Hematopoietic multipotent progenitor cell (in vitro differentiated cells): ENCODE measurements around the gene SERP2. TPM values are rescaled to one million over a fixed set of nuclear protein-coding genes. Genes with fewer than 3 reads are reported as not detected.

Experiments used
- DNase-seq, 3 donors: peaks; one replicate each; pipeline ENCODE4 v3.0.0-alpha.2; 2011 to 2015; ENCODE audit warnings: low read depth in 2 of 3, low spot score in 2 of 3
- total RNA-seq: library from RNA; depleted of rRNA; stranded (reverse); fragments of >200 nt; gene quantifications from one replicate; pipeline ENCODE4 v1.2.3, GENCODE V29; 2012

SERP2 gene
- total RNA-seq, 1 donor = 0.54 TPM

- DNase-seq = no peak
These were observed 57.5 kb downstream of the SERP2 start for GRCh38 chr13:44431150-44431549.

GRCh38 chr13:44432650-44433049 is 59.0 kb downstream of the SERP2 start:
- DNase-seq = no peak

GRCh38 chr13:44433863-44434765 is 60.5 kb downstream of the SERP2 start:
- no peak for DNase-seq

GRCh38 chr13:44434766-44435141 is 61.1 kb downstream of the SERP2 start:
- DNase-seq = no peak

- DNase-seq = peak; percentile 61 to 100 (median 99)
These were observed 61.7 kb downstream of the SERP2 start for GRCh38 chr13:44435142-44435918.

- DNase-seq = no peak
These were observed 62.4 kb downstream of the SERP2 start for GRCh38 chr13:44435919-44436510.

GRCh38 chr13:44436589-44437337 is 63.1 kb downstream of the SERP2 start:
- DNase-seq = peak in 2 of 3 donors; percentile 82 to 84

GRCh38 chr13:44437356-44438233 is 64.0 kb downstream of the SERP2 start:
- peak in 2 of 3 donors; percentile 56 to 79 for DNase-seq

- no peak for DNase-seq
These were observed 64.6 kb downstream of the SERP2 start for GRCh38 chr13:44438234-44438579.

- DNase-seq = peak in 2 of 3 donors; percentile 56 to 74
These were observed 65.9 kb downstream of the SERP2 start for GRCh38 chr13:44439452-44440024.

- DNase-seq = peak in 1 of 3 donors; percentile 18
These were observed 66.5 kb downstream of the SERP2 start for GRCh38 chr13:44440046-44440608.

Other genes starting within 250 kb of the SERP2 start
- 144 TPM for gene TSC22D1, start 202.5 kb downstream of the SERP2 start, total RNA-seq